Fibroblast of pulmonary artery (primary cell): ENCODE results near the gene RAB3GAP1.

ENCODE experiments used
- DNase-seq: peaks from one replicate; pipeline ENCODE4 v3.0.0-alpha.2; 2010; ENCODE audit warnings: low read depth
- H3K4me3 ChIP-seq: replicated peaks from 2 replicates; pipeline ENCODE4 v1.5.1; 2011; ENCODE audit warnings: low read depth, mild to moderate bottlenecking, control low read depth, low read length, moderate library complexity
- TF ChIP-seq, protein P1 (sequence below): IDR thresholded peaks from 2 replicates; pipeline ENCODE4 v1.5.1; 2011; ENCODE audit warnings: mild to moderate bottlenecking, control low read depth, low read length, inconsistent platforms; ENCODE audit errors: missing control alignments

Gene RAB3GAP1

DNA sequence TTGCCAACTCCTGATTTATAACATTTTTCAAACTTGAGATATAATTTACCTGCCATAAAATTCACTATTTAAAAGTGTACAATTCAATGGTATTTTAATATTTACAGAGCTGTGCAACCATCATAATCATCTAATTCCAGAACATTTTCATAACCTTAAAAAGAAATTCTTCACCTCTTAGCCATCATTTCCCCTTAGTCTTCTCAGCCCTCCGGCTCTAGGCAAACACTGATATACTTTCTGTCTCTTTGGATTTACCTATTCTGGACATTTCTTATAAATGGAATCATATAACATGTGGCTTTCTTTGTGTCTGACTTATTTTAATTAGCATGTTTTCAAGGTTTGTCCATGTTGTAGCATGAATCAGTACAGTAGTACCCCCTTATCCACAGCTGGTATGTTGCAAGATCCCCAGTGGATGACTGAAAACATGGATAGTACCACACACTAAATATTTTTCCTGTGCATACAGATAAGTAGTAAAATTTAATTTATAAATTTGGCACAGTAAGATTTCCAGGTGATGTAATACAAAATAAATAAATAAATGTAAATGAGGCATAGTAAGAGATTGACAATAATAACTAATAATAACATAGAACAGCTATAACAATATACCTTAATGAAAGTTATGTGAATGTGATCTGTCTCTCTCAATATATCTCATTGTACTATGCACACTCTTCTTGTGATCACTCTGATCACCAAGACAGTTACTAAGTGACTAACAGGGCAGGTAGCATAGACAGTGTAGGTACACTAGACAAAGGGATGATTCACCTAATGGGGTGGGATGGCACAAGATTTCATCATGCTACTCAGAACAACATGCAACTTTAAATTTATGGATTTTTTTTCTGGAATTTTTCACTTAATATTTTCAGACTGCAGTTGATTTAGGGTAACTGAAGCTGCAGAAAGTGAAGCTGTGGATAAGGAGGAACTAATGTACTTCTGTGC, 73.1 kb downstream of the RAB3GAP1 start:
- TF ChIP-seq, protein P1, sequence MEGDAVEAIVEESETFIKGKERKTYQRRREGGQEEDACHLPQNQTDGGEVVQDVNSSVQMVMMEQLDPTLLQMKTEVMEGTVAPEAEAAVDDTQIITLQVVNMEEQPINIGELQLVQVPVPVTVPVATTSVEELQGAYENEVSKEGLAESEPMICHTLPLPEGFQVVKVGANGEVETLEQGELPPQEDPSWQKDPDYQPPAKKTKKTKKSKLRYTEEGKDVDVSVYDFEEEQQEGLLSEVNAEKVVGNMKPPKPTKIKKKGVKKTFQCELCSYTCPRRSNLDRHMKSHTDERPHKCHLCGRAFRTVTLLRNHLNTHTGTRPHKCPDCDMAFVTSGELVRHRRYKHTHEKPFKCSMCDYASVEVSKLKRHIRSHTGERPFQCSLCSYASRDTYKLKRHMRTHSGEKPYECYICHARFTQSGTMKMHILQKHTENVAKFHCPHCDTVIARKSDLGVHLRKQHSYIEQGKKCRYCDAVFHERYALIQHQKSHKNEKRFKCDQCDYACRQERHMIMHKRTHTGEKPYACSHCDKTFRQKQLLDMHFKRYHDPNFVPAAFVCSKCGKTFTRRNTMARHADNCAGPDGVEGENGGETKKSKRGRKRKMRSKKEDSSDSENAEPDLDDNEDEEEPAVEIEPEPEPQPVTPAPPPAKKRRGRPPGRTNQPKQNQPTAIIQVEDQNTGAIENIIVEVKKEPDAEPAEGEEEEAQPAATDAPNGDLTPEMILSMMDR, result no peak
- H3K4me3 ChIP-seq, result no peak overlapping the region
- DNase-seq, result peak; percentile 18

DNA sequence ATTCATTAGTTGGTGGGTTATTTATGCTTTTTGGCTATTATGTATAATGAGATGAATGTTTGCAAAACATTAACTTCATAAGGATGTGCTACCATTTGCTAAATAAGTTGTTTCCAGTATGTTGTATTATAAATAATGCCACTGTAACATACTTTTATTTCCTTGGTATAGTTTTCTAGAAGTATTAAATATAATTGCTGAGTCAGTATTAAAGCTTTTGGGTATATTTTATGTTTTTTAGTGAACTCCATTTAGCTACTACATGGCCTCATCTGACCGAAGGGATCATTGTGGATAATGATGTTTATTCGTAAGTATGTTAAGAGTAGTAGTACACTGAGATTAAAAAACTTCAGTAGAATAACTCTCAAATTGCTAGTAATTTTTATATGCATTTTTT, 73.8 kb downstream of the RAB3GAP1 start:
- H3K4me3 ChIP-seq, result no peak overlapping the region
- no peak for DNase-seq
- TF ChIP-seq, protein P1, result no peak

DNA sequence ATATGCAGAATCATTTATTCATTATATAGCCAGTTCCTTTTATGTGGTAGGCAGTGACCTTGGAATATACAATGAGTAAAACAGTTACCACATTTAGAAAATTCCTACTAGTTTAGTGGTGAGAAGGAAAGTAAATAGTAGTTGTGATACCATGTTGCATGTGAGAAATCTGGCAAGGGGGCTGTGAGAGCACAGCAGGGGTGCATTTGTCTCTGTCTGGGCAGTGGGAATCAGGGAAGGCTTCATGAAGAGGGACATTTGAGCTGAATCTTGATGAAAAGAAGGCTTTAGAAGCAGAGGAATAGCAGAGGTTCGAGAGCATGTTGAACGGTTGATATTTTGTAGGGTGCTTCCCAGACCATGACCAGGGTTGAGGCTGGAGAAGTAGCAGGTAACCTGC, 78.7 kb downstream of the RAB3GAP1 start:
- no peak for DNase-seq
- no peak overlapping the region for H3K4me3 ChIP-seq
- TF ChIP-seq, protein P1, result no peak

DNA sequence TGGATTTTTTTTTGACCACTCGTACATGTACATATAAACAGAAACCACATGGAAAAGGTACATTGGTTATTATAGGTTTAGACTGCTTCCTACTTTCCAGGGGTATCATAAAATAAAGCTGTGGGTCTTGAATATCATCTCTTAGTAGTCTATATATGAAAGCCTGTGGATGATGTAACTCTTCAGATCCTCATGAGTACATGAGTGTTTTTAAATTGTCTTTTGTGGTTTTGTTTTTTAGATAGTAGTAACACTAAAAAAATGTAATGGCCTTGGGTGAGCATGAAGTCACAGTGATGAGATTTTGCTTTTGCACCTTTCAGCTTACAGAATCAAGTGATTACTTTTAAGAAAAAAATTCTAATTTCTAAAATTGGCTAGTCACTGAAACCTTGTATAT, 80.2 kb downstream of the RAB3GAP1 start:
- H3K4me3 ChIP-seq, result no peak overlapping the region
- TF ChIP-seq, protein P1, result no peak
- DNase-seq, result peak; percentile 25

DNA sequence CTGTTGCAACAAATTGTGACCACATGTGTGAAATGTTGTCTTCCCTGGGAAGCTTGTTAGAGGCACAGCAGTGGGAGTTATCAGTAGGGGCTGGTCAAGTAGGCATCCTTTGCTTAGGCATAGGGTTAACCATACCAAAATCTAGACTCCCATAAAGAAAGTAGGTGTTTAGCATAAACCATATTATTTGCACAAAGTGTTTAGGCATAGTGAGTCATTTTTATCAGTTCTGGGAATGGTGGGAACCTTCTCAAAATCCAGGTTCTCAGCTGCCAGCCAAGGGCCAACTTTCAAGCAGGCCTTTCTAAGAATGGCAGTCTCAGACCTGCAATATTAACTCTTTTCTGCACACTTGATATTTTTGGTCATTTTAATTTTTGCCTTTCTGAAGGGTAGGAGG, 88.5 kb downstream of the RAB3GAP1 start:
- TF ChIP-seq, protein P1, result no peak
- H3K4me3 ChIP-seq, result no peak overlapping the region
- DNase-seq, result peak; percentile 2

DNA sequence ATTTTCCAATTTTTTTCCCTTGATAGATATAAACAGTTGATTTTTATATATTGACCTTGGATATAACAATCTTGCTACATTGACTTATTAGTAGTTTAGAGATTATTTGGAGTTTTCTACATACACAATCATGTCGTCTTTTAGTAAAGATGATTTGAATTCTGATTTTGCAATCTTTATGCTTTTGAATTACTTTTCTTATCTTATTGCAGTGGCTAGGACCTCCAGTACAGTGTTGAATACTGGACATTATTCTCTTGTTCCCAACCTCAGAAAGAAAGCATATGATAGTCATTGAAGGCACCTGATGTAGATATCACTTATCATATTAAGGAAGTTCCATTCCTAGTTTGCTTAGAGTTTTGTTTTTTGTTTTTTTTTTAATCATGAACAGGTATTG, 90.2 kb downstream of the RAB3GAP1 start:
- DNase-seq, result no peak
- TF ChIP-seq, protein P1, result no peak
- no peak overlapping the region for H3K4me3 ChIP-seq
